ENCODE measurements around the gene HSP90AA1. TPM values are rescaled to one million over a fixed set of nuclear protein-coding genes. Genes with fewer than 3 reads are reported as not detected.

HSP90AA1 gene
- total RNA-seq, 1 donor from 2014 or later: 818 TPM

- DNase-seq (ENCODE audit: low spot score): no peak
These were observed 43.4 kb downstream of the HSP90AA1 start for GRCh38 chr14:102043251-102044025.

GRCh38 chr14:102042699-102043098 is 44.1 kb downstream of the HSP90AA1 start:
- DNase-seq (ENCODE audit: low spot score): no peak

DNA sequence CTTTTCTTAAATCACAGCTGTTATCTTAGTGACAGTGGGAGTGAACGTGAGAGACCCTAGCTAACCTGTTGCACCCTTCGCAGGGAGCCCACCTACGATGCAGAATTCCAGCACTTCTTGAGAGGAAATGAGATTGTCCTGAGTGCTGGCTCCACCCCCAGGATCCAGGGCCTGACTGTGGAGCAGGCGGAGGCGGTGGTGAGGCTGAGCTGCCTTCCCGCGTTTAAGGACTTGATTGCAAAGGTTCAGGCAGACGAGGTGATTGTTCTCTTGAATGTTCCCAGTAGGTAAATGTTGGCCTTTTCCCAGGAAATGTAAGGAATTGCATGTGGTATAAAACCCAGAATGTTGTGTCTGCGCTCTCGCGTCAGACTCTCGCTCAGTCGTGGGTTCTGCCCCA is 46.7 kb downstream of the HSP90AA1 start:
- DNase-seq (ENCODE audit: low spot score): no peak

DNA sequence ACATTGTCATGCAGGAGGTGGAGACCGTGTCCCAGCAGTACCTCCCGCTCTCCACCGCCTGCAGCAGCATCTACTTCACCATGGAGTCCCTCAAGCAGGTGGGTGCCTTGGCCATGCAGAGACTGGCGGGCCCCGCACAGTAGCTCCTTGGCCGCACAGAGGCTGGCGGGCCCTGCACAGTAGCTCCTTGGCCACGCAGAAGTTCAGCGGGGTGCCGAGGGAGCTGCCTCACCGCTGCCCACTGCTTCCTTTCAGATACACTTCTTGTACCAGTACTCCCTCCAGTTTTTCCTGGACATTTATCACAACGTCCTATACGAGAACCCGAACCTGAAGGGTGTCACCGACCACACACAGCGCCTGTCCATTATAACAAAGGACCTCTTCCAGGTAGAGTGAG is 47.7 kb downstream of the HSP90AA1 start:
- no peak for DNase-seq (ENCODE audit: low spot score)

- no peak for DNase-seq (ENCODE audit: low spot score)
These were observed 49.2 kb downstream of the HSP90AA1 start for GRCh38 chr14:102037686-102038085.

GRCh38 chr14:102035914-102036313 is 50.9 kb downstream of the HSP90AA1 start:
- DNase-seq (ENCODE audit: low spot score): no peak

DNA sequence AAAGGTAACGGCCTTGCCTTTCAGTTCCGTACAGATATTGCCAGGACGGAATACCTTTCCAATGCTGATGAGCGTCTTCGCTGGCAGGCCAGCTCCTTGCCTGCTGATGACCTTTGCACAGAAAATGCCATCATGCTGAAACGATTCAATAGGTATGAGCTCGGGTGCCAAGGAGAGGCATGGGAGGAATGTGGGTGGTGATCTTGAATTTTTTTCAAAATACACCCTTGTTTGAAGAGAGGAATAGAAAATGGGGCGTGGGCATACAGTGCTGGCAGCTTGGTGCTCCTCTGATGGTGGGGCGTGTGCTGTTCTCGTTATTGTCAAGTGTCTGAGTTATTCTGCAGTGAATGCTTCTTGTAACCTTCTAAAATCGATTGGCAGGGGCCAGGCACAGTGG is 52.5 kb downstream of the HSP90AA1 start:
- peak; percentile 21 for DNase-seq (ENCODE audit: low spot score)

DNA sequence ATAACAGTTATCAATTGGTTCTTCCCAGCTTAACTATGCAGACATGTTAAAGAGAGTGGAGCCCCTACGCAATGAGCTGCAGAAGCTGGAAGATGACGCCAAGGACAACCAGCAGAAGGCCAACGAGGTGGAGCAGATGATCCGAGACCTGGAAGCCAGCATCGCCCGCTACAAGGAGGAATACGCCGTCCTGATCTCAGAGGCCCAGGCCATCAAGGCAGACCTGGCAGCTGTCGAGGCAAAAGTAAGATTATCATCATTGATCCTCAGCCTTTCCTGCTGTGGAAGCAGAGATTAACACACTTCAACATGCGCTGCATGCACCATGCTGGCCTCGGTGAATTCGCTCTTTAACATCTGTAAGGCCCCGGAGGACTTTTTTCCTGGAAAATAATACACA is 53.6 kb downstream of the HSP90AA1 start:
- no peak for DNase-seq (ENCODE audit: low spot score)

Other genes with a start within 250 kb of the HSP90AA1 start
- 485 TPM for gene DYNC1H1, start 122.5 kb downstream of the HSP90AA1 start, total RNA-seq
- gene WDR20, start 52.9 kb upstream of the HSP90AA1 start, total RNA-seq: 33.7 TPM
- gene MOK, start 218.1 kb upstream of the HSP90AA1 start, total RNA-seq: 20.5 TPM
- 11.1 TPM for gene ZNF839, start 232.7 kb upstream of the HSP90AA1 start, total RNA-seq